DMS79 (cell line): ENCODE measurements around the gene BDKRB1.
A peak's percentile ranks its signal among the peaks of the same experiment; 100 is the strongest.

Source experiments
- DNase-seq: peaks from one replicate; lab custom pipeline; 2025; lab: John Stamatoyannopoulos, UW

The BDKRB1 gene

DNA sequence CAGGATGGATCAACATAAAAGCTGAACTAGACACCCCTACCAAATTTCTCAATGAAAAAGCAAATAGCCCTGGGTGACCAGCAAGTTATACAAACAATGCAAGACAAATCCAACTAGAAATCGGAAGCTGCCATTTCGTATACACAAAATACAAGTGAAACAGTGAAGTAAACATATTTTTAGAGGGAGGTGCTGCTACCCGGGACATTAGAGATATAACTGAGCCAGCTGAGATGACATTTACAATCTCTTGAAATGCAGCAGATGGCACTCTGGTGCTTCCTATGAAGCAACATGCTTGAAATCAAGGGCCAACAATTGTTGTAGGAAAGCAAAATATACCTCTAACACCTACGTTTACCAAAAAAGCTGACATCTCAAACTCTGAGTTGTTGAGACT, 25.5 kb downstream of the BDKRB1 start:
- no peak for DNase-seq

DNA sequence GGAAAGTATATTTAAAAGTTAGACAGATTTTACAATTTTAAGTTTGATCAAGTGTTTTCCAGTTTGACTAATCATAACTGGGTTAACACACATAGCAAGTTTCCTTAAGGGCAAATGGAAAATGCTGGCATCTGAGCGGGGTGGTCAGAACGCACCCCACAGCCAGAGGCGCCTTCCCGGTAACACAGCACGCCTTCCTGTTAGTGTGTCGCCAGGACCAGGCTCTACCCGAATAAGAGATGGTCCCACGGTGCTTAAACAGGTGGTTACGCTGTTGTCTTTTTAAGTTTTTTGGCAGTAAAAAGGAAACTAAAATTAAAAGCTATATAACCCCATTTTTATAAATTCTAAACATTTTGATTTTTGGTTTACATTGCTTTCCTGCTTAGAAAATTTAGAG, 28.0 kb downstream of the BDKRB1 start:
- DNase-seq = no peak

DNA sequence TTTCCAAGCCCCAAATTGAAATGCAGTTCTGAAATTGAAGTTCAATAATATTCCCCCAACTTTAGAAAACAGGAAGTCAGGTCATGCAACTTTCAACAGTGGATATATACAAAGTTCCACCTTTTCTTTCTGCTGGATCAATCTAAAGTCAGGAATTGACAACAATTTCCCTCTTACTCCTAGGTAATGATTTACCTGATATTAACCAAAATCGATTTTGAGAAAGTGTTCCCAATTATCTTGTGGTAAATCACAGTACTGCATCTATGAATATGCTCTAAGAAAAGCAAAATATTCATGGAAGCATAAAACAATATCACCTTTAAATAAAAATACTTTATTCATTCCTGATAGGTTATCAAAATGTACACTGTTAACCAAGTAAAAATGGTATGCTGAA, 28.4 kb downstream of the BDKRB1 start:
- DNase-seq = no peak

DNA sequence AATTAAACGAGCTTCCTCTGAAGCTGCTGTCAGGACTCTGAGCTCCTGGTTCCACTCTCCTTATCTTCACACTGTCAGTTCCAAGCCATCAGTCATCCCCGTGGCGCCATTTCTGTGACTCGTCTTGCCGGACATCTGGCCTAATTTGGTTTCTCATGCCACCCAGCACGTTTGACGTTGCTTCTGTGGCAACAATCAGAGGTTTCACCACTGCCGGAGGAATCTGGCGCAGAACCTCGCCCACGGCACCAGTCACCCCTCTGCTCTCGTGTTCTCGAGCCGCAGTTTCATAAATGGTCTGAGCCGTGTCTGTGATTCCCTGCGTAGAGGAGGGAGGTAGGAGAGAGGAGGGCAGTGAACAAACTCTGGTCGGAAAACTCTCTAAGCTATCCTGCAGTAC, 29.7 kb downstream of the BDKRB1 start:
- no peak for DNase-seq

DNA sequence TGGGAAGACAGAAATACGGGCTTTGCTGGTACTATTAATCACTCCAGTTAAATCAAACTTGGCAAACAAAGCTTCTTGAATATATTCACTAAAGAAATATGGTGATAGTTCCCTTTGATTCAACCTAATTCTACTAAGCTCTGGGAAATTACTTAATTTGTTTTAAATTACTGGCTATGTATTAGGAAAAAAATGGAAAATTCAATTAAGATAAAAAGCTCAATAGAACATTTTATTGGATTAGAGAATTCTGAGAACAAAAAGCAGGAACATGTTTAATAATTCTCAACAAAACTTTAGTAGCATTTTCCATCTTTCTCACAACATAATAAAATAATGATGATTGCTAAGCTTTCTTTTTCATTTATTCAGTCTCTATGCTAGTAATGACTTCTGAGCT, 30.2 kb downstream of the BDKRB1 start:
- no peak for DNase-seq

DNA sequence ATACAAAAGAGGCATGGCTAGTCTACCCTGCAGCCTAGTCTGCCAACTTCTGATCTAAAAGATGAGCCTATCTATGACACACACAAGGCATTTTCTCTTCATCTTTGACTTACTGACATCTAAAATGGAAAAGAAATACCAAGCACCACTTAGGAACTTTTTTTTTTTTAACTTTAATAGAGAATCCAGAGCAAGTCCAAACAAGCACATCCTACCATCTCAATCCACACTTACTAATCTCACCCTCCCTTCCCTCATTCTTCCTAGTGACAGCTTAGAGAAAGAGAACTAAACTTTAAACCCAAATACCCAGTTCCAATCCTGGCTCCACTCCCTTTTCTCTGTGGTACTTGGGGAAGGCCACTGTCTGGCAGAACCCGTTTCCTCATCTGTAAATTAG, 31.8 kb downstream of the BDKRB1 start:
- DNase-seq = no peak

DNA sequence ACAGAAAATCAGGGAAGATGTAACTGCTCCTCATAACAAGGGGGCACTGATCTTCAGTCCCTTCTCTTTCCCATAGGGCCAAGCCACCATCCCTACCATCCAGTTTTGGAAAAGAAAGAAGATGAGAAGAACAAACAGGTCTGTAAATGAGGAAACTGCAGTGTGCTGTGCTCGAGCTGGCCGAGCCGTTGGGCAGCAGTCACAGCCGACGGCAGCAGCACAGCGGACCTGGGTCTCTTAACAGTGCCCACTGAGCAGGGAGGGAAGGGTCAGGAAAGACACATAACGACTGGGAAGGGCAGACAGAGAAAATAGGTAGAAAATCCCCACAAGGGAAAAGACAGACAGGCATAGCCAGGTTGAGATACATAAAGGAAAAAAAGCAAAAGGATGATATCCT, 38.2 kb downstream of the BDKRB1 start:
- DNase-seq = no peak

DNA sequence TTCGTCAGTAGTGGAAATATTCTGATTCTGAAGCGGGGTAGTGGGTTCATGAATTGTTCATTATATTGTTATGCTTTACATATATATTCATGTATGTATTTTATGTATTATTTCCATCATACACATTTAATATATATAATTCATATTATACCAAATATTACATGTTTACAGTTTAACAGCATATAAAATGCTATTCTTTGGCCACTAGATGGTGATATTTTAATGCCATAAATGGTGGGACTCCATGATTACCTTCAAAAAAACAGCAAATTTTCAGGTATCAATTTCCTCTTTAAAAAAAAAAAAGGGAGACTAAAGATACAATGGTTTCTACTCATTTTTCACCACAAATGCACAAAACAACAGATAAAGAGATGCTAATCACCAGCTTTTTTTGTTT, 41.0 kb downstream of the BDKRB1 start:
- DNase-seq = peak; percentile 26

DNA sequence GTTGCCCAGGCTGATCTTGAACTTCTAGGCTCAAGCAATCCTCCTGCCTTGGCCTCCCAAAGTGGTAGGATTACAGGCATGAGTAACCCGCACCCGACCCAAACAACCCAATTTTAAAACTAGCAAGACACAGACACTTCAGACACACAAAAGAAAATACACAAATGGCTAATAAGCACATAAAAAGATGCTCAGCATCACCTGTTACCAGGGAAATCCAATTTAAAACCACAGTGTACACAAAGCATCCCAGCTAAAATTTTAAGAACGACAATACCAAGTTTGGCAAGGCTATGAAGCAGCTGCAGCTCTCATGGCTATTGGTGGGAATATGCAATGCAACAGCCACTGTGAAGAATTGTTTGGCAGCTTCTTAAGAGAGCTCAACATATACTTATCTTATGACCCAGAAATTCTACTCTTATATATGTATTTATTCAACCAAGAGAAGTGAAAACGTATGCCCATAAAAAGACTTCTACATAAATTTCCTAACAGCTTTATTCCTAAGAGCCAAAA, 42.0 kb downstream of the BDKRB1 start:
- DNase-seq = no peak

DNA sequence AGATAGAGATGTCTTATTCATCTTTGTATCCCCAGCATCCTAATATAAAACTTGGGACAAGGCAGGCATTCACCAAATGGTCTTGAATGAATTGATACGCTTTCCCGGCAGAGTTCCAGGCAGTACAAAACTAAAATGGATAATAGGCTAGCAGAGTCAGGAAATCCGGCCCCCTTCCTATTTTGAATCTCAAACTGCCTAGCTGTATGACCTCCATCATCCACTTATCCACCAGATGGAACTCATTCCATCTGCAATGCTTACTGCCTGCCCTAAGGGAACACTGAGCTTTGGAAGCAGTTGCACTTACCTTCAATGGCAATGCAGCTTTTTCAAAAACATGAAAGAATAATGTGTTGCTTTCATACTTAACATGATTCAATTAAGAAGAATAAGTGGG, 43.4 kb downstream of the BDKRB1 start:
- DNase-seq = no peak

DNA sequence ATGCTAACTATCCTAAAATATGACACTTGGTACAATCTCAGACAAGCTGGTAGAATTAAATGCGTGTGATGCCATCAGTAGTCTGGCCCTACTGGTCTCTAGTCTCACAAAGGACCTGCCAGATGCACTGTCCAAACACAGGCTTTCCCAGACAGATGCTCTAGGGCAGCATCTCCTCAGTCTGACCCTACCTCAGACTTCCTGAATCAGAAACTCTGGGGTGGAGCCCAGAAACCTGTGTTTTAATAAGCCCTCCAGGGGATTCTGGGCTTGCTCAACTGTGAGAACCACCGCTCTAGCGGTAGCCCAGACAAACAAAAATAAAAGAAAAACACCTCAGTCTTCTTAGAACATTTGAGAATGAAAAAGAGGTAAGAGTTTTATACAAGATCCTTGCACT, 48.0 kb downstream of the BDKRB1 start:
- DNase-seq = no peak

DNA sequence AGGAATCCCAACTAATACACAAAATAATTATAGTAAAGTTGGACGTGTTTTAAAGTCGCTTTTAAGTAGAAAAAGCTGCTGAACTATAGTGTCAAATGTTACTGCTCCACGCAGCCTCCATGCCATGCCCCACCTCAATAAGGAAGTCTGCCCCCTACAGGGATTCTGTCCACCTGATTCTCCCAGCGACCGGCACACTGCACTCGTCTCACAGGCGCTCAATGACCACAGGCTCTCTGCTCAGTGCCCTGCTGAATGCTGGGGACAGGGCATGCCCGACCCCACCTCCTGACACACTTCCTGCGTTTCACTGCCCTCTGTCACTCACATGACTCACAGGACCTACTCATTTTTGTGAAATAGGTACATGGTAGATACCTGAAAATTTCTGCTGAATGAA, 48.9 kb downstream of the BDKRB1 start:
- no peak for DNase-seq

DNA sequence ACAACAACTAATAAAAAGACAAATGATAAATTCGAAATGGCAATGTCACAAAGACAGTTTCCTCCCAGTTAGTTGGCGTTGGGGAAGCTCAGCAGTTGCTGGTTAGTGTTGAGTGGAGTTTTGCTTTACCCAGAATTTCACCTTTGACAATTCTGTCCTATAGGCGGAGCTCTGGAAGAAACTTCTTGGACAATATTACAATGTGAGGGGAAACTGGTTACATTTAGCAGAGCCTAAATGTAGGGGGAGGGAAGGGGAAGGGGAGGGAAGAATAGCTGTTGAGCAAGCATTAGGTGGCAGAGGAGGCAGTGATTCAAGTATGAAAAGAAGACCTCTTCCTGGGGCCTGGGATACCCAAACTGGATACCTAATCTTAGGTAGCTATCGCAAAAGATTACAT, 51.4 kb downstream of the BDKRB1 start:
- DNase-seq = no peak

DNA sequence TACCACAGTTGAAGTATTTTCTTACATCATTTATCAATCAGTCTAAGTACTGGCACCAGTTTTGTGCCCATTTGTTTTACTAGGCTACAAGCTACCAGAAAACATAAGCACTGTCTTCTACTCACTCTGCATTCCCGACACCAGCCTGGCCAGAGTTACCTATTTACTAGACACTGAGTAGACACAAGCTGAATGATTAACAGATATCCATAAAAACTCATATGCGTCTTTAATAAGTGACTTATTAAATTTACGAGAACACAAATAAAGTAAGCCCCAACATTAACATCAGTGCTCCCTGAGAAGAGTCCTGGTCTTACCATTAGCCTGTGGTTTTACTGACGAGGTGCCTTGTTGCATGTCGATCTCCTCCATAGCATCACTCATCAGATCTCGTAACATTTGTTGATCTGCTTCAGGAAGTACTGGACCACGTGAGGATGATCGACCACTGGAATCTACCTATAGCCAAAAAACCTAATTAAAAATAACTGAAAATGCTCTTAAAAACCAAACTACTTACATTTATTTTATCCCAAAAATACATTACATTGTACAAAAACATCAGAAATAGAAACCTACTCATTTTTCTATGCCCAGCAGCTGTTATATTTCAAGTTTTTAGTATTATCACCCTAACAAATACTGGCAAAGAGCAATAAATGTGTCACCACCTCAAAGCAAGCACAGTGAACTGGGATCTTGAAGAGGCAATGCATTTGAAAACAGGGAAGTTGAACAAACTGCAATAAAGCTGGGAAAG, 53.3 kb downstream of the BDKRB1 start:
- DNase-seq = no peak

DNA sequence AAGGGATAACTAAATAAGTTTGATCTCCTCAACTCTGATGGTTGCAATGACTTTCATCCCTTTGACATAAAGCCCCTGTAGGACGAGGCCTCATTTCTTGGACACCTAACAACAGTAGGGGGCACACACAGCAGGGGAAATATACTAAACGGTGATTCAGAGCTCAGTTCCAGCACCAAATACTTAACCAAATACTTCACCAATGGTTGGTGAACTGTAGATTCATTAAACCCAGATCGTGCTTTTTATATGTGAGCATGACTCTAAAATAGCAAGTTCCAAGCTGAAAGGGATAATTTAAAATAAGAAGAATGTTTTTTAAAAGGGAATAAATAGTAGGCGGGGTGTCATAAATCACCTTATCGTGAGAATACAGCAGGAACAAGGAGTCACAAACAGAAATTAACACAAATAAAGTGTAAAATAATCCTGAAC, 53.9 kb downstream of the BDKRB1 start:
- no peak for DNase-seq

DNA sequence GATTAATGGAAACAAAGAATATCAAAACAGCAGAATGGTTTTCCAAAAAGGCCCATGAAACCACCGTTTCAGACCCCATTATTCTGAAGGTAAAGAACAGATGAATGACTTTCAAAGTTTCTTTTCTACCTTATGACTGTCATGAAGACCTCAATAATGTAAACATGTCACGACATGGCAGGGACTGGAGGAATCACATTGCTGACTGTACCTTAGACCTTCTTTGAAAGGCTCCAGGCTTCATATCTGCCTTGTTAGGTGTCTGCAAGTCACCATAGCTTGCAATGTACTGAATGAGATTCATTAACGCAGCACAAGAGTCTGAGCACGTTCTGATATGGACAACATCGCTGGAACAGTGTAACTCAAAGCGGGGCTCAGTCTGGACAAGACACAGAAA, 54.9 kb downstream of the BDKRB1 start:
- DNase-seq = no peak
